HEK293 (cell line): Measurements from ENCODE around the gene BTBD6.

Source experiments
- CTCF ChIP-seq: fragments of 450-650 bp; formaldehyde crosslinking; IDR thresholded peaks from 2 replicates; pipeline ENCODE4 v1.5.1; 2016; ENCODE audit warnings: missing biosample characterization, missing genetic modification characterization
- HOXD13 ChIP-seq: sonication (generic); formaldehyde crosslinking; IDR thresholded peaks from 2 replicates; pipeline ENCODE4 v1.8.0; 2022; ENCODE audit warnings: missing genetic modification reagents, borderline replicate concordance
- SP7 ChIP-seq: fragments of 450-650 bp; formaldehyde crosslinking; IDR thresholded peaks from 2 replicates; pipeline ENCODE4 v1.5.1; 2016; ENCODE audit warnings: missing biosample characterization, missing genetic modification characterization
- ZBTB11 ChIP-seq: fragments of 450-650 bp; formaldehyde crosslinking; conservative IDR thresholded peaks from 2 replicates; pipeline ENCODE4 v1.5.1; 2016; ENCODE audit warnings: low read depth, missing biosample characterization, missing genetic modification characterization
- ZNF146 ChIP-seq: fragments of 450-650 bp; formaldehyde crosslinking; IDR thresholded peaks from 2 replicates; pipeline ENCODE4 v1.5.1; 2016; ENCODE audit warnings: missing biosample characterization, missing genetic modification characterization
- ZNF621 ChIP-seq: fragments of 450-650 bp; formaldehyde crosslinking; IDR thresholded peaks from 2 replicates; pipeline ENCODE4 v1.5.1; 2017; ENCODE audit warnings: missing biosample characterization, missing genetic modification characterization

GRCh38 chr14:105219753-105220152 is 28.6 kb upstream of the BTBD6 start:
- TF ChIP-seq ZNF621 (no peak), CTCF (no peak), ZNF146 (no peak), HOXD13 (CRISPR knock-in tag) (no peak), ZBTB11 (no peak), SP7 (tag by site-specific recombination) (no peak)
